ENCODE measurements around the gene NKX1-2.

GRCh38 chr10:124465003-124465776 lies 15.4 kb upstream of the NKX1-2 start:
- TF ChIP-seq RBBP5 (IDR thresholded peaks at IDR 0.05; ENCODE audit: borderline replicate concordance, low read depth, low read length) (no peak), CTCF (IDR thresholded peaks at IDR 0.05; ENCODE audit: control extremely low read depth in 1 of 3, insufficient read depth in 1 of 3, low read depth in 1 of 3, low read length in 3 of 3) (no peak), RXRA (IDR thresholded peaks at IDR 0.05; ENCODE audit: insufficient read depth, low read depth, low read length) (no peak), GABPA (IDR thresholded peaks at IDR 0.05; ENCODE audit: borderline replicate concordance, insufficient read depth, low read length) (no peak), YY1 (IDR thresholded peaks at IDR 0.05; ENCODE audit: low read depth, low read length) (no peak), JUND (IDR thresholded peaks at IDR 0.05; ENCODE audit: low read length) (no peak), SUZ12 (IDR thresholded peaks at IDR 0.05; ENCODE audit: low read length) (no peak), EZH2 (IDR thresholded peaks at IDR 0.05; ENCODE audit: low read depth, low read length, severe bottlenecking) (no peak), RFX5 (IDR thresholded peaks at IDR 0.05; ENCODE audit: borderline replicate concordance, low read depth, low read length) (no peak), MAFK (IDR thresholded peaks at IDR 0.05; ENCODE audit: low read depth, low read length) (no peak), POLR2A (IDR thresholded peaks at IDR 0.05; ENCODE audit: control extremely low read depth in 1 of 2, low read depth in 2 of 2, low read length in 2 of 2) (no peak), CREB1 (IDR thresholded peaks at IDR 0.05) (no peak)

Data from H1 (cell line).